ENCODE data around the gene IL16. TPM values are rescaled to one million over a fixed set of nuclear protein-coding genes. Genes with fewer than 3 reads are reported as not detected.

Gene IL16
- total RNA-seq, 3 donors from 2014 or later (not counting 1 experiment from before 2014, with no cell fraction given): 98.1 to 153 (median 114) TPM

DNA sequence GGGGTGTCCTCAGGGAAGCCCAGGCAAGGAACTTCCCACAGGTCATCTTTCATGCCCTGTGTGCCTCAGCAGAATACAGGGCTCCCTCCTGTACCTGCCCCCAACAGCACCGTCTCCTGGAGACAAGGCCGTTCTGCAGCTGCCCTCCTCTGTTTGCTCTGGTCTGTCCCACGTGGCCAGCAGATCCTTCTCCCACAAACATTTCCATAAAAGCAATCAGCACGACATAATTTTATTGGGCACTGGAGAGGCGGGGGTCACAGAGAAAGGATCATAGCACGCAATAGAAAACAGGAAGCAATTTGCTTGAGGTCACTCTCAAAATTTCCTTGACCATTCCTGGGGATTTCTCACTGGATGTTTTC lies 97.8 kb downstream of the IL16 start:
- Mint-ChIP-seq H3K9me3 (no peaks in the 10 kb centered on the region), H3K4me1 (peaks cover 79 to 89% of the 10 kb centered on the region in 2 donors), H3K27me3 (ENCODE audit: low read depth in 2 of 2) (no peaks in the 10 kb centered on the region), H3K27ac (peak overlapping the region; percentile 97 to 98), H3K36me3 (no peaks in the 10 kb centered on the region), H3K4me3 (peak overlapping the region; percentile 99)
- H3K4me3 ChIP-seq (ENCODE audit: low read length): peak overlapping the region; percentile 23
- TF ChIP-seq, protein P1, sequence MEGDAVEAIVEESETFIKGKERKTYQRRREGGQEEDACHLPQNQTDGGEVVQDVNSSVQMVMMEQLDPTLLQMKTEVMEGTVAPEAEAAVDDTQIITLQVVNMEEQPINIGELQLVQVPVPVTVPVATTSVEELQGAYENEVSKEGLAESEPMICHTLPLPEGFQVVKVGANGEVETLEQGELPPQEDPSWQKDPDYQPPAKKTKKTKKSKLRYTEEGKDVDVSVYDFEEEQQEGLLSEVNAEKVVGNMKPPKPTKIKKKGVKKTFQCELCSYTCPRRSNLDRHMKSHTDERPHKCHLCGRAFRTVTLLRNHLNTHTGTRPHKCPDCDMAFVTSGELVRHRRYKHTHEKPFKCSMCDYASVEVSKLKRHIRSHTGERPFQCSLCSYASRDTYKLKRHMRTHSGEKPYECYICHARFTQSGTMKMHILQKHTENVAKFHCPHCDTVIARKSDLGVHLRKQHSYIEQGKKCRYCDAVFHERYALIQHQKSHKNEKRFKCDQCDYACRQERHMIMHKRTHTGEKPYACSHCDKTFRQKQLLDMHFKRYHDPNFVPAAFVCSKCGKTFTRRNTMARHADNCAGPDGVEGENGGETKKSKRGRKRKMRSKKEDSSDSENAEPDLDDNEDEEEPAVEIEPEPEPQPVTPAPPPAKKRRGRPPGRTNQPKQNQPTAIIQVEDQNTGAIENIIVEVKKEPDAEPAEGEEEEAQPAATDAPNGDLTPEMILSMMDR (IDR thresholded peaks at IDR 0.05): no peak
- no peaks in the 10 kb centered on the region for H3K27me3 ChIP-seq (ENCODE audit: control insufficient read depth, insufficient read depth, low read length)
- H3K36me3 ChIP-seq (ENCODE audit: control insufficient read depth, insufficient read depth, low read length): peaks cover 3% of the 10 kb centered on the region
- H3K4me1 ChIP-seq (ENCODE audit: control insufficient read depth, insufficient read depth, low read length): peaks cover 78% of the 10 kb centered on the region
- peak overlapping the region; percentile 81 for H3K27ac ChIP-seq (ENCODE audit: low read length)
- 16% methylated on average over 6 of the region's 6 CpGs for WGBS (ENCODE audit: insufficient coverage)
- ATAC-seq: peak in 1 of 3 donors; percentile 5
- no peaks in the 10 kb centered on the region for H3K9me3 ChIP-seq (ENCODE audit: control insufficient read depth, insufficient read depth, low read length)
- peak in 1 of 2 donors; percentile 46 for DNase-seq
- intact Hi-C loops (cut with micrococcal nuclease): no loop called here

DNA sequence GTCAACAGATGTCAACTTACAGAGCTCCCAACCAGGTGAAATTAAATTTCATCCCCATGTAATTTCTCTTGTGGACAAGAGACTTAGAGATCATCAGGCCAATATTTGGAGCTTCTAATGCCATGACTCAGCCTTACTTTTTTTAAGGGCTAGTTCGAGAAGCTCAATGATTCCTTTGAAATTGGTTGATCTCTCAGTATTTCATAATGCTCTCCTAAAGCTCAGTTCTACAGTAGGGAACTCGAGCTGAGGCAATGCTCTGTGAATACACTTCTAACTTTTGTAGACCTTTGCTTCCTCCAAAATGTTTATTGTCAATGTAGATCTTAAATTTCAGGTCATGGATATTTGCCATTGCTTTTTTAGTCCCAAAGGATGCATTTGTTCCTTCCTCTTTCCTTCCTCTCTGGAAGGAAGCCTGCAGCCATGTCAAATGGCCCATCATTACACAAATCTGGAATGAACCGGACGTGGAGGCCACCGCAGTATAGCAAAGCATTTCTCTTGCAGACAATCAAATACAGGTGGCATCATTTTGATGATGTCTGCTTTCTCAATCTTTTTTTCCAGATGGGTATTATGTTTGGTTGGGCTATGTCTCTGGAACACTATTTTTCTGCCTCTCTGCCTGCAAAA lies 98.9 kb downstream of the IL16 start:
- TF ChIP-seq, protein P1 (IDR thresholded peaks at IDR 0.05): no peak
- Histone ChIP-seq H3K36me3 (ENCODE audit: control insufficient read depth, insufficient read depth, low read length) (peaks cover 14% of the 10 kb centered on the region), H3K27me3 (ENCODE audit: control insufficient read depth, insufficient read depth, low read length) (no peaks in the 10 kb centered on the region), H3K4me3 (ENCODE audit: low read length) (no peak overlapping the region), H3K27ac (ENCODE audit: low read length) (peak overlapping the region; percentile 81), H3K9me3 (ENCODE audit: control insufficient read depth, insufficient read depth, low read length) (no peaks in the 10 kb centered on the region), H3K4me1 (ENCODE audit: control insufficient read depth, insufficient read depth, low read length) (peaks cover 88% of the 10 kb centered on the region)
- DNase-seq (peak in 1 of 2 donors; percentile 41), ATAC-seq (no peak)
- H3K27me3 Mint-ChIP-seq (ENCODE audit: low read depth in 2 of 2): no peaks in the 10 kb centered on the region
- 67% methylated on average over 5 of the region's 5 CpGs for WGBS (ENCODE audit: insufficient coverage)
- intact Hi-C loops (cut with micrococcal nuclease): loop anchor here (2.0 kb wide), 2 partner anchors 19 to 21 kb away; no protein-coding TSS in a partner anchor
- H3K4me1 Mint-ChIP-seq: peaks cover 90 to 95% of the 10 kb centered on the region in 2 donors
- H3K4me3 Mint-ChIP-seq: peak overlapping the region; percentile 99
- H3K36me3 Mint-ChIP-seq: peaks cover 2% of the 10 kb centered on the region
- H3K9me3 Mint-ChIP-seq: no peaks in the 10 kb centered on the region
- peak overlapping the region; percentile 97 to 98 for H3K27ac Mint-ChIP-seq

DNA sequence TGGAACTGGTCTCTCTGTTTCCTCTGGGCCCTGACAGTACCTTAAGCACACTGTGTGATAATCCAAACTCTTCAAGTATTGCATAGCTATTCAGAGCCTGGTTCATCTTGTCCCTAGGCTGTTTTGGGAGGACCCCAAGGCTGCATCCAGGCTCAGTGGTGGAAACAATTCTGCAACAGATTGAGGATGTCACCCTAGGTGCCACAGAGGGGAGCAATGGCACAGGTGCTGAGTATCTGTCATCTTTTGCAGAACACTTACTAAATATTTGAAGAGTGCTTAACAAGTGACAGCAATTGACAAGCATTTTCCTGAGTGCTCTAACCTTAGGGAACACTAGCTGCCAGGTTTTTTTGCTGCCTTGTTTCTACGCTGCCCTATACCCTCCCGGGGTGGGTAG lies 99.5 kb downstream of the IL16 start:
- Mint-ChIP-seq H3K9me3 (no peaks in the 10 kb centered on the region), H3K4me3 (peak overlapping the region; percentile 99), H3K27me3 (ENCODE audit: low read depth in 2 of 2) (no peaks in the 10 kb centered on the region), H3K4me1 (peaks cover 93 to 100% of the 10 kb centered on the region in 2 donors), H3K36me3 (peaks cover 8% of the 10 kb centered on the region), H3K27ac (peak overlapping the region; percentile 97 to 98)
- DNase-seq (peak in 1 of 2 donors; percentile 42), ATAC-seq (no peak)
- Histone ChIP-seq H3K27me3 (ENCODE audit: control insufficient read depth, insufficient read depth, low read length) (no peaks in the 10 kb centered on the region), H3K4me1 (ENCODE audit: control insufficient read depth, insufficient read depth, low read length) (peaks cover 89% of the 10 kb centered on the region), H3K9me3 (ENCODE audit: control insufficient read depth, insufficient read depth, low read length) (no peaks in the 10 kb centered on the region), H3K4me3 (ENCODE audit: low read length) (peak overlapping the region; percentile 72), H3K36me3 (ENCODE audit: control insufficient read depth, insufficient read depth, low read length) (peaks cover 20% of the 10 kb centered on the region), H3K27ac (ENCODE audit: low read length) (peak overlapping the region; percentile 81)
- intact Hi-C loops (cut with micrococcal nuclease): loop anchor here (2.0 kb wide), 2 partner anchors 19 to 21 kb away; no protein-coding TSS in a partner anchor
- TF ChIP-seq, protein P1 (IDR thresholded peaks at IDR 0.05): no peak
- WGBS (ENCODE audit: insufficient coverage): 4% methylated on average over 2 of the region's 2 CpGs

Measured in natural killer cell (primary cell).